ENCODE data around the gene PTGDR. TPM values are rescaled to one million over a fixed set of nuclear protein-coding genes. Genes with fewer than 3 reads are reported as not detected.

The PTGDR gene
- total RNA-seq, 1 experiment from 2014 or later: not detected

DNA sequence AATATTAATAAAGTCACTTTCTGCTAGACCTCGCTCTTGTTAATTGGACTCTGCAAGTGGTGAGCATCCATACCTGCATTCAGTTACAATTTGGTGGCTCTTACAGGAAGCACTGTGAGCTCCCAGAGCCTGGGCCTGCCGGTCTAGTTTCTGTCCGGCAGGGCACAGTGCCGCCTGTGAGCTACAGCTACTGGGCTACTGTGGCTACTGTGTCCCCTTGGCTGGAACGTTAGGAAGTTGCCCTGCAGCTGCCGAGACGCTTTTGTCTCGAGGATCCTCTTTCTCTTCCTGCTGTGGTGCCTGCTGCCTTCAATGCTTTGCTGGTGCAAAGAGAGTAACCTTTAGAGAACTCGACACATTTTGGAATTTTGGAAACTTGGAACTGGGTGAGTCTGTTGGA, 44.6 kb upstream of the PTGDR start:
- no TSS peak for BruUV-seq (replicated peaks)
- Histone ChIP-seq H3K4me1 (ENCODE audit: control insufficient read depth in 1 of 2, insufficient read depth in 2 of 2, low read length in 2 of 2) (no peaks in the 10 kb centered on the region), H3K4me2 (ENCODE audit: low read length) (no peak overlapping the region), H2AFZ (ENCODE audit: low read depth, low read length, poor library complexity, severe bottlenecking) (no peak overlapping the region), H4K20me1 (ENCODE audit: insufficient read depth) (no peaks in the 10 kb centered on the region), H3K27ac (ENCODE audit: low read depth, low read length) (no peak overlapping the region), H3K9me3 (ENCODE audit: control insufficient read depth in 1 of 2, insufficient read depth in 1 of 2, low read depth in 1 of 2, low read length in 2 of 2) (no peaks in the 10 kb centered on the region), H3K27me3 (ENCODE audit: insufficient read depth, low read length) (no peaks in the 10 kb centered on the region), H3K36me3 (ENCODE audit: control insufficient read depth in 1 of 2, insufficient read depth in 2 of 2, low read length in 2 of 2) (no peaks in the 10 kb centered on the region), H3K4me3 (replicated peaks in 1 of 2; ENCODE audit: low read depth in 1 of 2, low read length in 2 of 2) (no peak overlapping the region), H3K79me2 (ENCODE audit: insufficient read depth, low read length) (no peaks in the 10 kb centered on the region), H3K9me2 (ENCODE audit: insufficient read depth) (no peaks in the 10 kb centered on the region), H3K9ac (ENCODE audit: low read length) (no peak overlapping the region)
- CTCF ChIA-PET: no interaction called here
- ATAC-seq: no peak
- TF ChIP-seq, protein P1, sequence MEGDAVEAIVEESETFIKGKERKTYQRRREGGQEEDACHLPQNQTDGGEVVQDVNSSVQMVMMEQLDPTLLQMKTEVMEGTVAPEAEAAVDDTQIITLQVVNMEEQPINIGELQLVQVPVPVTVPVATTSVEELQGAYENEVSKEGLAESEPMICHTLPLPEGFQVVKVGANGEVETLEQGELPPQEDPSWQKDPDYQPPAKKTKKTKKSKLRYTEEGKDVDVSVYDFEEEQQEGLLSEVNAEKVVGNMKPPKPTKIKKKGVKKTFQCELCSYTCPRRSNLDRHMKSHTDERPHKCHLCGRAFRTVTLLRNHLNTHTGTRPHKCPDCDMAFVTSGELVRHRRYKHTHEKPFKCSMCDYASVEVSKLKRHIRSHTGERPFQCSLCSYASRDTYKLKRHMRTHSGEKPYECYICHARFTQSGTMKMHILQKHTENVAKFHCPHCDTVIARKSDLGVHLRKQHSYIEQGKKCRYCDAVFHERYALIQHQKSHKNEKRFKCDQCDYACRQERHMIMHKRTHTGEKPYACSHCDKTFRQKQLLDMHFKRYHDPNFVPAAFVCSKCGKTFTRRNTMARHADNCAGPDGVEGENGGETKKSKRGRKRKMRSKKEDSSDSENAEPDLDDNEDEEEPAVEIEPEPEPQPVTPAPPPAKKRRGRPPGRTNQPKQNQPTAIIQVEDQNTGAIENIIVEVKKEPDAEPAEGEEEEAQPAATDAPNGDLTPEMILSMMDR (IDR thresholded peaks at IDR 0.05 in 2 of 3, conservative IDR thresholded peaks at IDR 0.05 in 1 of 3; ENCODE audit: borderline replicate concordance in 1 of 3, insufficient read depth in 1 of 3, low read depth in 2 of 3, low read length in 2 of 3): no peak
- no peak for TF ChIP-seq ZNF274 (IDR thresholded peaks at IDR 0.05; ENCODE audit: low read depth, low read length)
- no peak for TF ChIP-seq EZH2phosphoT487 (IDR thresholded peaks at IDR 0.05; ENCODE audit: borderline replicate concordance)
- TF ChIP-seq, protein P2, sequence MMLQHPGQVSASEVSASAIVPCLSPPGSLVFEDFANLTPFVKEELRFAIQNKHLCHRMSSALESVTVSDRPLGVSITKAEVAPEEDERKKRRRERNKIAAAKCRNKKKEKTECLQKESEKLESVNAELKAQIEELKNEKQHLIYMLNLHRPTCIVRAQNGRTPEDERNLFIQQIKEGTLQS (IDR thresholded peaks at IDR 0.05): no peak
- DNase-seq (ENCODE audit: low read depth, low spot score): no peak
- RAD21 ChIA-PET (ENCODE audit: low non-redundant PET in 1 of 2, low total read pairs in 2 of 2, uncharacterized antibody in 2 of 2, unreplicated experiment in 2 of 2): no interaction called here
- intact Hi-C loops (cut with micrococcal nuclease): no loop called here
- POLR2A ChIA-PET: no interaction called here

DNA sequence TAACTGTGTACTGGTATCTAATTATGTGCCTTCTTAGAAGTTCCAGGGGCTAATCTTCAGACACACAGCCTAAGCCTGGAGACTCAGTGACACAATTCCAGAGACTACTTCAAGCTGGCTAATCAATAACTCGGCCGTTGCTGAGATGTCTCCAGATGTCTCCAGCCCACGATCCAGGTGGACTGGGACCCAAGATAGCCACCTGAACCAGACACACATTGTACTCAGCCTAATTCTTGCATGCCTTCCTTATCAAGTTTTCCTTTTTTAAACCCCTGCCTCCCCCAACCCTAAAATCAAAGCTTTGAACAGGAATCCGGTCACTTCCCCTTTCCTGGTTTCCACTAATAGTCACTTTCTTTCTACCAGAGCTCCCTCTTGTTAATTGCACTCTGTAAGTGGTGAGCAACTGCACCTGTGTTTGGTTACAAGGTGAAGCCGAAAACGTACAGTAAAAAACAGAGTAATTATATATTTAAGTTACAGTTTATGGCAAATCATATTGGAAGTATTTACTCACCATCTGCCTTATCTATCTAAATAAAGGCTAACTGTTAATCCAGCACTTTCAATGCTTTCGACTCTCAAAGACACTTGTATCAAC, 39.8 kb upstream of the PTGDR start:
- Histone ChIP-seq H4K20me1 (ENCODE audit: insufficient read depth) (no peaks in the 10 kb centered on the region), H3K4me3 (replicated peaks in 1 of 2; ENCODE audit: low read depth in 1 of 2, low read length in 2 of 2) (no peak overlapping the region), H3K9me3 (ENCODE audit: control insufficient read depth in 1 of 2, insufficient read depth in 1 of 2, low read depth in 1 of 2, low read length in 2 of 2) (no peaks in the 10 kb centered on the region), H3K9ac (ENCODE audit: low read length) (no peak overlapping the region), H3K36me3 (ENCODE audit: control insufficient read depth in 1 of 2, insufficient read depth in 2 of 2, low read length in 2 of 2) (no peaks in the 10 kb centered on the region), H2AFZ (ENCODE audit: low read depth, low read length, poor library complexity, severe bottlenecking) (no peak overlapping the region), H3K4me1 (ENCODE audit: control insufficient read depth in 1 of 2, insufficient read depth in 2 of 2, low read length in 2 of 2) (no peaks in the 10 kb centered on the region), H3K27me3 (ENCODE audit: insufficient read depth, low read length) (no peaks in the 10 kb centered on the region), H3K4me2 (ENCODE audit: low read length) (no peak overlapping the region), H3K79me2 (ENCODE audit: insufficient read depth, low read length) (no peaks in the 10 kb centered on the region), H3K9me2 (ENCODE audit: insufficient read depth) (no peaks in the 10 kb centered on the region), H3K27ac (ENCODE audit: low read depth, low read length) (no peak overlapping the region)
- ChIA-PET POLR2A (no interaction called here), CTCF (no interaction called here), RAD21 (ENCODE audit: low non-redundant PET in 1 of 2, low total read pairs in 2 of 2, uncharacterized antibody in 2 of 2, unreplicated experiment in 2 of 2) (no interaction called here)
- TF ChIP-seq, protein P3, sequence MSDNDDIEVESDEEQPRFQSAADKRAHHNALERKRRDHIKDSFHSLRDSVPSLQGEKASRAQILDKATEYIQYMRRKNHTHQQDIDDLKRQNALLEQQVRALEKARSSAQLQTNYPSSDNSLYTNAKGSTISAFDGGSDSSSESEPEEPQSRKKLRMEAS (IDR thresholded peaks at IDR 0.05): no peak
- no peak for TF ChIP-seq CEBPB (IDR thresholded peaks at IDR 0.05; ENCODE audit: low read depth)
- no peak for TF ChIP-seq CBX3 (IDR thresholded peaks at IDR 0.05; ENCODE audit: low read depth)
- TF ChIP-seq SRF (IDR thresholded peaks at IDR 0.05; ENCODE audit: low read depth): no peak
- TF ChIP-seq, protein P1 (IDR thresholded peaks at IDR 0.05 in 2 of 3, conservative IDR thresholded peaks at IDR 0.05 in 1 of 3; ENCODE audit: borderline replicate concordance in 1 of 3, insufficient read depth in 1 of 3, low read depth in 2 of 3, low read length in 2 of 3): no peak
- no peak for TF ChIP-seq ZNF274 (IDR thresholded peaks at IDR 0.05; ENCODE audit: low read depth, low read length)
- TF ChIP-seq SIN3A (IDR thresholded peaks at IDR 0.05; ENCODE audit: low read depth): no peak
- TF ChIP-seq JUND (IDR thresholded peaks at IDR 0.05): no peak
- no peak for TF ChIP-seq TCF7L2 (IDR thresholded peaks at IDR 0.05; ENCODE audit: borderline replicate concordance, extremely low read depth, insufficient read depth, insufficient read length)
- no peak for TF ChIP-seq FOSL1 (IDR thresholded peaks at IDR 0.05; ENCODE audit: low read depth)
- TF ChIP-seq EZH2phosphoT487 (IDR thresholded peaks at IDR 0.05; ENCODE audit: borderline replicate concordance): no peak
- no peak for TF ChIP-seq EZH2 (IDR thresholded peaks at IDR 0.05)
- TF ChIP-seq ZFX (IDR thresholded peaks at IDR 0.05): no peak
- TF ChIP-seq, protein P2 (IDR thresholded peaks at IDR 0.05): no peak
- no peak for TF ChIP-seq POLR2A (IDR thresholded peaks at IDR 0.05; ENCODE audit: borderline replicate concordance, extremely low read depth, insufficient read depth, insufficient read length)
- DNase-seq (ENCODE audit: low read depth, low spot score) (no peak), ATAC-seq (no peak)
- intact Hi-C loops (cut with micrococcal nuclease): no loop called here
- BruUV-seq (replicated peaks): no TSS peak

Data from HCT116 (cell line).